Ramos (cell line): ENCODE data around the gene PNPLA7.

Experiments used
- in situ Hi-C: fragments of 300-500 bp; cut with MboI; formaldehyde crosslinking; loops from one replicate; pipeline ENCODE4 v1.14.3; 2022; ENCODE audit warnings: low sequenced_read_pairs; ENCODE audit not compliant: unreplicated experiment

PNPLA7 gene

GRCh38 chr9:137456061-137456863 lies 93.9 kb downstream of the PNPLA7 start:
- in situ Hi-C loops = loop anchor here (25.0 kb wide), 1 partner anchor 669 kb away; the partner anchor contains the start of genes CCDC183 and TMEM141

GRCh38 chr9:137455359-137455991 lies 94.7 kb downstream of the PNPLA7 start:
- in situ Hi-C loops = loop anchor here (25.0 kb wide), 1 partner anchor 668 kb away; the partner anchor contains the start of genes CCDC183 and TMEM141

GRCh38 chr9:137454597-137455358 lies 95.4 kb downstream of the PNPLA7 start:
- in situ Hi-C loops = loop anchor here (25.0 kb wide), 1 partner anchor 667 kb away; the partner anchor contains the start of genes CCDC183 and TMEM141

- in situ Hi-C loops = loop anchor here (25.0 kb wide), 1 partner anchor 667 kb away; the partner anchor contains the start of genes CCDC183 and TMEM141
Observed at GRCh38 chr9:137454145-137454596, 96.0 kb downstream of the PNPLA7 start.

- in situ Hi-C loops = loop anchor here (25.0 kb wide), 1 partner anchor 666 kb away; the partner anchor contains the start of genes CCDC183 and TMEM141
Observed at GRCh38 chr9:137453643-137454081, 96.5 kb downstream of the PNPLA7 start.

- in situ Hi-C loops = loop anchor here (25.0 kb wide), 1 partner anchor 666 kb away; the partner anchor contains the start of genes CCDC183 and TMEM141
Observed at GRCh38 chr9:137452761-137453642, 97.2 kb downstream of the PNPLA7 start.

- in situ Hi-C loops = loop anchor here (25.0 kb wide), 1 partner anchor 665 kb away; the partner anchor contains the start of genes CCDC183 and TMEM141
Observed at GRCh38 chr9:137452006-137452760, 98.0 kb downstream of the PNPLA7 start.

GRCh38 chr9:137451264-137452005 lies 98.8 kb downstream of the PNPLA7 start:
- in situ Hi-C loops = loop anchor here (25.0 kb wide), 1 partner anchor 664 kb away; the partner anchor contains the start of genes CCDC183 and TMEM141

- in situ Hi-C loops = loop anchor here (25.0 kb wide), 1 partner anchor 663 kb away; the partner anchor contains the start of genes CCDC183 and TMEM141
Observed at GRCh38 chr9:137450539-137451222, 99.5 kb downstream of the PNPLA7 start.

- in situ Hi-C loops = loop anchor here (5.0 to 25.0 kb wide), 3 partner anchors 158 to 663 kb away; partner anchors contain the start of genes CCDC183, ENTPD2, SAPCD2 and TMEM141
Observed at GRCh38 chr9:137449931-137450538, 100.2 kb downstream of the PNPLA7 start.

GRCh38 chr9:137449081-137449844 lies 100.9 kb downstream of the PNPLA7 start:
- in situ Hi-C loops = loop anchor here (5.0 to 25.0 kb wide), 2 partner anchors 157 to 387 kb away; partner anchors contain the start of genes ENTPD2 and SAPCD2

GRCh38 chr9:137448602-137448962 lies 101.6 kb downstream of the PNPLA7 start:
- in situ Hi-C loops = loop anchor here (5.0 to 25.0 kb wide), 2 partner anchors 156 to 386 kb away; partner anchors contain the start of genes ENTPD2 and SAPCD2

- in situ Hi-C loops = loop anchor here (5.0 to 25.0 kb wide), 2 partner anchors 156 to 386 kb away; partner anchors contain the start of genes ENTPD2 and SAPCD2
Observed at GRCh38 chr9:137447722-137448601, 102.2 kb downstream of the PNPLA7 start.

- in situ Hi-C loops = loop anchor here (5.0 to 25.0 kb wide), 2 partner anchors 155 to 385 kb away; partner anchors contain the start of genes ENTPD2 and SAPCD2
Observed at GRCh38 chr9:137446851-137447471, 103.2 kb downstream of the PNPLA7 start.
